Gastroesophageal sphincter (tissue), 4 donors: Measurements from ENCODE around the gene STXBP5L. TPM values are rescaled to one million over a fixed set of nuclear protein-coding genes. Genes with fewer than 3 reads are reported as not detected.

ENCODE experiments used
- ATAC-seq: fragments of 150-250 bp; one replicate; pipeline ENCODE4 v1.9.1; 2016; ENCODE audit warnings: mild to moderate bottlenecking, moderate library complexity
- H3K27ac ChIP-seq, 4 donors: fragments of 200-600 bp; sonication (generic) in 3 of 4; 1 replicate in 3 of 4; 2 replicates in 1 of 4; pipeline ENCODE4 v1.5.1; 2016 to 2019
- H3K27me3 ChIP-seq: fragments of 200-600 bp; sonication (generic); one replicate; pipeline ENCODE4 v1.5.1; 2019
- H3K36me3 ChIP-seq, 2 donors: fragments of 200-600 bp; sonication (generic); one replicate each; pipeline ENCODE4 v1.5.1; 2019; ENCODE audit warnings: control low read depth in 1 of 2
- H3K4me1 ChIP-seq, 3 donors: fragments of 200-600 bp; sonication (generic); 1 replicate in 2 of 3; 2 replicates in 1 of 3; pipeline ENCODE4 v1.5.1; 2016 to 2019; ENCODE audit warnings: control low read depth in 2 of 3
- H3K4me3 ChIP-seq, 2 donors: fragments of 200-600 bp; sonication (generic); one replicate each; pipeline ENCODE4 v1.5.1; 2019; ENCODE audit warnings: mild to moderate bottlenecking in 1 of 2, moderate library complexity in 1 of 2
- H3K9me3 ChIP-seq, 3 donors: fragments of 200-600 bp; sonication (generic); one replicate each; pipeline ENCODE4 v1.5.1; 2017 to 2019; ENCODE audit warnings: control low read depth in 2 of 3
- CTCF ChIP-seq, 4 experiments: fragments of 200-600 bp in 2 of 4; fragments of 450-650 bp in 2 of 4; sonication (generic) in 1 of 4; IDR thresholded peaks; one replicate each; pipeline ENCODE4 v1.5.1; 2017 to 2019; ENCODE audit warnings: antibody characterized with exemption in 4 of 4, mild to moderate bottlenecking in 2 of 4, moderate library complexity in 2 of 4
- EP300 ChIP-seq: sonication (generic); formaldehyde crosslinking; IDR thresholded peaks from one replicate; pipeline ENCODE4 v1.6.1; 2017; ENCODE audit warnings: antibody characterized with exemption, mild to moderate bottlenecking
- POLR2A ChIP-seq, 2 donors: fragments of 450-650 bp; IDR thresholded peaks; one replicate each; pipeline ENCODE4 v1.6.1; 2017; ENCODE audit warnings: antibody characterized with exemption in 2 of 2, mild to moderate bottlenecking in 2 of 2, moderate library complexity in 1 of 2
- POLR2AphosphoS5 ChIP-seq: sonication (generic); formaldehyde crosslinking; IDR thresholded peaks from one replicate; pipeline ENCODE4 v1.6.1; 2017; ENCODE audit warnings: antibody characterized with exemption
- WGBS, 2 donors: methylation state at CpG; one replicate each; pipeline ENCODE4 v1.1.5; 2018; ENCODE audit warnings: low coverage in 1 of 2; 5-methylcytosine and 5-hydroxymethylcytosine counted together
- total RNA-seq, 4 donors: library from RNA; depleted of rRNA; stranded (reverse); fragments of >200 nt; gene quantifications; one replicate each; pipeline ENCODE4 v1.1.0, GENCODE V29; 2016

Gene STXBP5L
- total RNA-seq, 4 donors from 2014 or later: 0.15 to 2.0 (median 0.63) TPM

- Histone ChIP-seq H3K9me3 (no peaks in the 10 kb centered on the region), H3K4me3 (no peak overlapping the region), H3K36me3 (no peaks in the 10 kb centered on the region), H3K27ac (no peak overlapping the region), H3K4me1 (no peaks in the 10 kb centered on the region), H3K27me3 (no peaks in the 10 kb centered on the region)
- ATAC-seq: no peak
- TF ChIP-seq EP300: no peak
- TF ChIP-seq POLR2AphosphoS5: no peak
- no peak for TF ChIP-seq POLR2A (IDR thresholded peaks at IDR 0.05)
- no peak for TF ChIP-seq CTCF (IDR thresholded peaks at IDR 0.05)
- WGBS, 2 donors: 78 to 84% methylated on average over 10 of the region's 15 CpGs
These were observed 204.1 kb downstream of the STXBP5L start for GRCh38 chr3:121111914-121112612.

GRCh38 chr3:121126033-121126706, 218.2 kb downstream of the STXBP5L start:
- WGBS, 2 donors: 0 to 60% methylated on average over 1 of the region's 1 CpG
- Histone ChIP-seq H3K27me3 (no peaks in the 10 kb centered on the region), H3K36me3 (no peaks in the 10 kb centered on the region), H3K4me3 (no peak overlapping the region), H3K9me3 (no peaks in the 10 kb centered on the region), H3K27ac (no peak overlapping the region), H3K4me1 (no peaks in the 10 kb centered on the region)
- ATAC-seq: no peak
- TF ChIP-seq CTCF (IDR thresholded peaks at IDR 0.05) (no peak), EP300 (no peak), POLR2AphosphoS5 (no peak), POLR2A (IDR thresholded peaks at IDR 0.05) (no peak)

GRCh38 chr3:121126707-121127035, 218.7 kb downstream of the STXBP5L start:
- no peak for TF ChIP-seq CTCF (IDR thresholded peaks at IDR 0.05)
- TF ChIP-seq POLR2A (IDR thresholded peaks at IDR 0.05): no peak
- TF ChIP-seq POLR2AphosphoS5: no peak
- TF ChIP-seq EP300: no peak
- 50 to 70% methylated on average over 2 of the region's 2 CpGs for WGBS, 2 donors

GRCh38 chr3:121152573-121152972, 244.6 kb downstream of the STXBP5L start:
- H3K4me1 ChIP-seq: no peaks in the 10 kb centered on the region
- H3K27me3 ChIP-seq: no peaks in the 10 kb centered on the region
- H3K9me3 ChIP-seq: peaks cover 0 to 4% (median 0%) of the 10 kb centered on the region in 3 donors
- WGBS, 2 donors: 48 to 67% methylated on average over 3 to 4 of the region's 4 CpGs
- TF ChIP-seq EP300 (no peak), CTCF (IDR thresholded peaks at IDR 0.05) (no peak), POLR2AphosphoS5 (no peak), POLR2A (IDR thresholded peaks at IDR 0.05) (no peak)
- no peaks in the 10 kb centered on the region for H3K36me3 ChIP-seq
- no peak for ATAC-seq
- H3K4me3 ChIP-seq: no peak overlapping the region
- H3K27ac ChIP-seq: no peak overlapping the region

More at GRCh38 chr3:121126707-121127035, 218.7 kb downstream of the STXBP5L start:
- no peaks in the 10 kb centered on the region for H3K4me1 ChIP-seq
- no peaks in the 10 kb centered on the region for H3K27me3 ChIP-seq
- H3K36me3 ChIP-seq: no peaks in the 10 kb centered on the region
- no peak for ATAC-seq
- H3K27ac ChIP-seq: no peak overlapping the region
- H3K9me3 ChIP-seq: no peaks in the 10 kb centered on the region
- H3K4me3 ChIP-seq: no peak overlapping the region

GRCh38 chr3:121153851-121154250, 245.8 kb downstream of the STXBP5L start:
- Histone ChIP-seq H3K4me1 (no peaks in the 10 kb centered on the region), H3K9me3 (no peaks in the 10 kb centered on the region), H3K36me3 (no peaks in the 10 kb centered on the region), H3K27ac (no peak overlapping the region), H3K27me3 (no peaks in the 10 kb centered on the region), H3K4me3 (no peak overlapping the region)
- WGBS, 2 donors: 0% methylated on average over 1 of the region's 1 CpG
- TF ChIP-seq POLR2A (IDR thresholded peaks at IDR 0.05) (no peak), EP300 (no peak), POLR2AphosphoS5 (no peak), CTCF (IDR thresholded peaks at IDR 0.05) (no peak)
- ATAC-seq: no peak
